HG03521 (cell line): ENCODE data around the gene HSBP1L1.
"Not testable (repeated sequence)": the region's sequence is repeated elsewhere in the genome, so short reads cannot be mapped to it uniquely, and the experiment has no call there.

ENCODE experiments used
- ATAC-seq: cut with Tn5 transposase; IDR thresholded peaks from one replicate; pipeline ENCODE4 v1.9.1; 2021; ENCODE audit warnings: mild to moderate bottlenecking, moderate library complexity; ENCODE audit not compliant: unreplicated experiment

Gene HSBP1L1

GRCh38 chr18:79960161-79960801, 4.2 kb upstream of the HSBP1L1 start:
- ATAC-seq, result not testable (repeated sequence)

GRCh38 chr18:79960921-79961526, 3.4 kb upstream of the HSBP1L1 start:
- no peak for ATAC-seq

- no peak for ATAC-seq
Observed at GRCh38 chr18:79961527-79962291, 2.7 kb upstream of the HSBP1L1 start.

- no peak for ATAC-seq
Observed at GRCh38 chr18:79962311-79962710, 2.1 kb upstream of the HSBP1L1 start.

- ATAC-seq, result peak; percentile 68
Observed at GRCh38 chr18:79962835-79963657, 1.4 kb upstream of the HSBP1L1 start.

GRCh38 chr18:79963658-79964329, 649 bp upstream of the HSBP1L1 start:
- no peak for ATAC-seq

- no peak for ATAC-seq
Observed at GRCh38 chr18:79965119-79965902, 868 bp downstream of the HSBP1L1 start.

- ATAC-seq, result no peak
Observed at GRCh38 chr18:79970419-79971133, 6.1 kb downstream of the HSBP1L1 start.

GRCh38 chr18:79971211-79971952, 6.9 kb downstream of the HSBP1L1 start:
- ATAC-seq, result no peak

DNA sequence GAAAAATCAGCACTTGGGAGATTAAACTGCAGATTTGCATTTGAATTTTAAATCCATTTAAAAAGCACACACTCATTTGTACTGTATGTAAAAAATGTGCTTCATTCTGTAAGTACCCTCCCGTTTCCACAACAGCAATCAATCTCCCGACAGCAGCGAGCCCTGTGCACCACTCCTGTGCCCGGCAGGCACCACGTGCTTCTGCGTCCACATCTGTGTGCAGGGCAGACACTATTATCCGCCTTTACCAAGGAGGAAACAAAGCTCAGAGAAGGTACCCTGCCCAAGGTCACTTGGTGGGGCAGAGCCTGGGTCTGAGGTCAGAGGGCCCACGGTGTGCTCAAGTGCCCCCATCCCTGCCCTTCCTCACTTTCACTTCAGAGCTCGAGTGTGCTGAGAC, 7.5 kb downstream of the HSBP1L1 start:
- no peak for ATAC-seq

- ATAC-seq, result no peak
Observed at GRCh38 chr18:79972720-79973119, 8.3 kb downstream of the HSBP1L1 start.

GRCh38 chr18:79973517-79973916, 9.1 kb downstream of the HSBP1L1 start:
- no peak for ATAC-seq

DNA sequence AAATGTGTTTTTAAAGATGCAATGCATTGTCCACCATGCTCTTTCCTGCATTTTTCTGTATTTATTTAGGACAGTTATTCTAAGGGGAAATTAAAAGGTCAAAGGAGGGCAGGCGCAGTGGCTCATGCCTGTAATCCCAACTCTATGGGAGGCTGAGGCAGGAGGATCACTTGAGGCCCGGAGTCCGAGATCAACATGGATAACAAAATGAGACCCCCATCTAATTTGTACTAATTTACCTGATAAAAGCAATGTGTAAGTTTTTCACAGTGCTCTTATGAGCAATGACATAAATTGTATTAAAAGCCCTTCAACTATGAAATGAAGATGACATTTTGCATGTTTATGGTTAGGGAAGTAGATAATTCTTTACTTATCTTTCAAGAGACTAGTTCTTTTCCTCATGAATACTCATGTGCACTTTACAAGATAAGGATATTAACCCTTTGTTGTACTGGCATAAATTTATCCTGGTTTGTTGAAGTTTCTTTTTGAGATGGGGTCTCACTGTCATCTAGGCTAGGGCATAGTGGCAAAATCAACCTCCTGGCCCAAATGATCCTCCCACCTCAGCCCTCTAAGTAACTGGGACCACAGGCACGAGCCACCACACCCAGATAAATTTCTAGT, 9.7 kb downstream of the HSBP1L1 start:
- ATAC-seq, result no peak

DNA sequence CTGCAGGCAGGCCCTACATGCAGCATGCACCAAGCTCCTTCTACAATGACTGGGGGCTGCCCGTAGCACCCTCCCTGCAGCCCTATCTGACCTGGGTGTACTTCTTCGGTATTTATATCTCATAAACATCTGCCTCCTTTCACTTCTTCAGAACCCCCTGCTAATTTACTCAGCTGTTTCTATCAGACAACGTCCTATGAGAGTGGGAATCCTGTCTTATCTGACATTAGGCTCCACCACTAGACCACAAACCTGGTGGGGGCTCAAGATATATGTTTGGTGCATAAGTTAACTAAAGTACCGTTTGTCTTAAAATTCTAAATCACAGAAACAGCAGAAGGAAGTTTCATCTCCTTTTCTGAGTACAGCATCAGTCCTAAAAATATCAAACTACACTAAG, 10.6 kb downstream of the HSBP1L1 start:
- no peak for ATAC-seq

GRCh38 chr18:79975985-79976680, 11.7 kb downstream of the HSBP1L1 start:
- ATAC-seq, result no peak

GRCh38 chr18:79979843-79980242, 15.4 kb downstream of the HSBP1L1 start:
- ATAC-seq, result no peak

DNA sequence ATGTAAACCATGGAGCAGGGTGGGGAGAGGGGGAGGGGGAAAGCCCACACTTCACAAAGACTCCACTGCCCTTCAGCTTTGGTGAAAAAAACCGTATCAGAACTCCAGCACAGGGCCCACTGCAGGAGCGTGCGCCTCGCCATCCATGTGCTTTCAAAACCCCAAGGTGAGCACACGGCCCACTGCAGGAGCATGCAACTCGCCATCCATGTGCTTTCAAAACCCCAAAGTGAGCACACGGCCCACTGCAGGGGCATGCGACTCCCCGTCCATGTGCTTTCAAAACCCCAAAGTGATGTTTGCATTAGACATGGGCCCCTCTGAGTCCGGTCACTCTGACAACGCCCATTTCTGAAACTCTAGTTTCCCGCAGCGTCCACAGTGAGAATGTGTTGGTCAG, 16.1 kb downstream of the HSBP1L1 start:
- no peak for ATAC-seq

GRCh38 chr18:79982736-79983135, 18.3 kb downstream of the HSBP1L1 start:
- ATAC-seq, result no peak
